Posterior cingulate gyrus (tissue), 11 donors: ENCODE results near the gene KRT74.

Source experiments
- DNase-seq, 10 donors: peaks; one replicate each; pipeline versions ENCODE4 v3.0.0 to v3.0.0-alpha.2; 2020 to 2021; ENCODE audit warnings: mixed read lengths in 3 of 10
- intact Hi-C: fragments of 100-400 bp; cut with DNase I; formaldehyde crosslinking; loops from one replicate; pipeline ENCODE4 v1.15.1; 2023

The KRT74 gene

DNA sequence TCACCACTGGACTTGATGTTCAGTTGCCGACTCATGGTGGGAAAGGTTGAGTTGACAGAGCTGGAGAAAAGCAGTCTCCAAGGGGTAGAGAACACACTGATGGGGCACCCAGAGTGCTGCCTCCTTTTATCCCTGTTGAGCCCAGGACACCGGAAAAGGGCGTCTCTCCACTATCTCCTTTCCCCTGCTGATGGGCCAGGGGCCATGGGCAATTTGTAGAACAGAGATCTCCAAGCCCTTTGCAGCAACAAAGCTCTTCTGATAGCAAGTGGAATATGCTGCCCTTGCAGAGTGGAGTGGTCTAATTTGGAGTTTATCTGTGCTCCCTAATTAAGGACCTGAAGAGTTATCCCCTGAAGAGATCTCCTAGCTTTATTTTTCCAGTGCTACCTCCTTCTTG lies at the start of gene KRT74:
KRT74 (minus strand) TSS at position 101 of the 400 bp plus-strand sequence; CDS start at position 35, 66 bp downstream.
- intact Hi-C loops = no loop called here
- no peak for DNase-seq

DNA sequence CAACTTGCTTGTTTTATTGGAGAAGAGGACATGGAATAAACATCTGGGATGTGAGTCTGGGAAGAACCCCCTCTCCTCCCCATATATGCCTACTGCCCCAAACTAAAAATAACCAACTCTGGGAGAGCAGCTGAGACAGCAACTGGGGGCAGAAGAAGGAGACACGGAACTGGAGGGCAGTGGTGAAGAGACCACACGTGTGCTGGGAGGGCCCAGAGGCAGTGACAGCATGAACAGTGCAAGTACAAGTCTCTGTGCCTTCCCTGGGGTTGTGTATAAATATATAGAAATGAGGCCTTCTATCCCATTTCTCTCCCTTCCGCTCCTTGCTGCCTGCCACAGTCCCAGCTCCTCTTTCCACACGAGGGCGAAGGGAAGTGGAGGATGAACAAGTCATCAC lies 48.7 kb upstream of the KRT74 start:
- no peak for DNase-seq
- intact Hi-C loops = no loop called here

DNA sequence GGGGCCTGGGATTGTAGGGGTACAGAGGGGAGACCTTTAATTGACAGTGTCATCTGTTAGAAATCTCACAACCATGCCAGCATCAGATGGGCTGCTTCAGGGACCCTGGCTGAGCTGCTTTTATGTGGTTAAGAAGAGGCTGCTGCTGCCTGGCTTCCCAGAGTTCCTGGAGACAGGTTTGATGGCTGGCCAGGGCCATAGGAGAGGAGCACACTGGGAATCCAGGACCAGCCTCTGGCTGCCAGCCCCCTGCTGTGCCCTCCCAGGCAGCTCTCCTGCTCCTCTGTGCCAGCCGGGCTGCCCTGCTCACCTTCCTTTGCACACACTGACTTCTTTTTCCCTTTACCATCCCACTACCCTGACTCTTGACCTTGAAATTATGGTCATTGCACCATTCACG lies 45.2 kb upstream of the KRT74 start:
- DNase-seq = no peak
- intact Hi-C loops = no loop called here

DNA sequence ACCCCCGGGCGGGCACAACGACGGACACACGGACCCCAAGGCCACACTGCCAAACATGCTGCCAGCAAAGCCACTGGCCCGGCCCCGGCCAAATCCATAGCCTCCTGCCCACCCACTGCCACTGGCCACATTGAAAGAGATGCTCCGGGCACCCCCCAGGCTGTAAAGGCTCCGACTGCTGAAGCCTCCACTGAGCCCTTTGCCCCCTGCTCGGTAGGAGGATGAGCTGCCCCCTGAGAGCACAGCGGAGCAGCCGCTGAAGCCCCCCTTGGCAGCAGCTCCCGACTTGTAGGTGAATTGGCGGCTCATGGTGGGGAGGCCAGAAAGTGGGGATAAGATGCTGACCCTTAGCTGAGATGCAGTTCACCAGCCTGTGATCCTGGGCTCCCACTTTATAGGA lies 44.6 kb upstream of the KRT74 start, which contains the start of gene KRT73:
KRT73 (minus strand) TSS at position 344 of the 400 bp plus-strand sequence; CDS start at position 309, 35 bp downstream.
- intact Hi-C loops = no loop called here
- DNase-seq = no peak

DNA sequence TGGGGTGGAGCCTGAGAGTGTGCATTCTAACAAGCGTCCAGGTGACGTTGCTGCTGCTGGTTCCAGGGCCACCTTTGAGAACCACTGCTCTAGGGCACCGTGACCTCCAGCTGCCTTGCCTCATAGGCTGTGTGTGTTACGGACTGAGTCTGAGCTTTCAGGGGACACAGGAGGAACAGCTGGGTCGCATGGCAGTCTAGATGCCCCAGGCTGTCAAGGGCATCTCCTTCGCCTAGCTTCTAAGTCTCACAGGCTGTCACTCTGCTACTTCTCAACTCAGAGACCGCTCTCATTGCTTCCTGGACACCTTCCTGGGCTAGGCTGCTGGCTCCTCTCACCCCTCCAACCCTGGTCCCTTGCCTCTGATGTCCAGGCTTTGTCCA lies 43.8 kb upstream of the KRT74 start:
- DNase-seq = no peak
- intact Hi-C loops = no loop called here

DNA sequence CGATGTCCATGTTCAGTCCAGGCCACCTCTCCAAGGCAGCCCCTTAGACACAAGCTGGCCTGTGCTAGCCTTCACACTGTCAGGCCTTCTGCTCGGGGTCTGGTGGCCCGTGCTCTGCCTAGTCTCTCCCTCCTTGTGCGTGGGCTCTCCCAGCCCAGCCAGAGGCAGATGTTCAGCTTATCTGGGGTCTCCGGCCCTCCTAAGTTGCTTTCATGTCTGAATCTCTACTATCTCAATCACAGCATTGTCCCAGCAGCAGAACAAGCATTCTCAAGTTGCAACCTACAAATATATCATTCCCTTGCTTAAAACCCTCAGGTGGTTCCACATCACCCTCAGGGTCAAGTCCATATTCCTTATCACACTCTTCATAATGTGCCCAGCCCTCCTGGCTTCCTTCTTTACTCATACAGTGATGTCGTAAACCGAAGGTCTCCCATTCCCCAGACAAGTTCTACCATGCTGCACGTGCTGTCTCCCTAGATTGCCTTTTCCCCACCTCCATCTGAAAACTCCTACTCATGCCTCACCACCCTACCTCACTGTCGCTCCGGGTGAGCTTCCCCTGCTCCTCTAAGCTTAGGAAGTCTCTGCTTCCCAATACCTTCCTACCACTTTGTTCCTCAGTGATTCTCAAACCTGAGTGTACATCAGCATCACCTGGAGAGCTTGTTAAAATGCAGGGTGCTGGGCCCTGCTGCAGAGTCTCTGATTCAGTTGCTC lies 43.2 kb upstream of the KRT74 start:
- intact Hi-C loops = no loop called here
- DNase-seq = no peak

DNA sequence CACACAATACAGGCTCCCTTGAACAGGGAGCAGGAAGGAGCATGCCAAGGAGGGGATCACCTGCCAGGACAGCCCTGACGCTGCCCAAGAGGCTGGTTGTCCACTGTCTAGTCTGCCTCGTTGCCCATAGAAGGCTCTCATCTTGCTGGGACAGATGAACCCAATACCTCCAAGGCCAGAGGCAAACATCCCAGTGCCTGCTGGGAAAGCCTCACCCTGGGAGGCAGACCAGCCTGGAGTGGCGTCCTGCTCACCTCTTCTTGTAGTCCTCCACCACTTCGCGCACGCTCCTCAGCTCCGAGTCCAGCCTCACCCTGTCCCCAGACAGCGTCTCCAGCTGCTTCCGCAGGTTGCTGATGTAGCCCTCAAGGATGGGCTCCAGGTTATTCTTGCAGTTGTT lies 42.3 kb upstream of the KRT74 start:
- DNase-seq = no peak
- intact Hi-C loops = no loop called here

DNA sequence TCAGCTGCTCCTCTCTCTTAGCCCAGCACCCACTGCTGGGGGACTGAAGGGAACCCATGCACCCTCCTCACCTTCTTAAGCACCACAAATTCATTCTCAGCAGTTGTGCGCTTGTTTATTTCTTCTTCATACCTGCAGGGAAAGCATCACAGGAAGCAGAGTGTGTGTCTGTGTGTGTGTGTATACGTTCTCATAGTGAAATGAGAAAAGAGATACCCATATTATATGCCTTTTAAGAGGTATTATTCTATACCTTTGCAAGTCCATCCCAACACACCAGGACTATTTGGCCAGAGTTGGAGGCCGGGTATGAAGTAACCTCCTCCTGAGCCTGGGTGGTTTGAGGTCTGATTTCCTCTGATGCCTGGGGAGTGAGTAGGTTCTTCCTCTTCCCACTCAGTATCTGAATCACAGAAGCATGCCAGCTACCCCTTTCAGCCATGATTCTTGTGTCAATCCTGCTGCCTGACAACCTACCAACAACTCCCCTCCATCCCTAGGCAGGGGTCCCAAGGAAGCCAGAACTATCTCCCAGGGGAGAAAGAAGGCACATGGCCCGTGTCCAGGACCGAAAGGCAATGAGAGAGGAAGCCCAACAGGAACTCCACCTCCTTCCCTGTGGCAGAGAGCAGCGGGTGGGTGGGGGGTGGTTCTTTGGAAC lies 41.7 kb upstream of the KRT74 start:
- intact Hi-C loops = no loop called here
- no peak for DNase-seq

DNA sequence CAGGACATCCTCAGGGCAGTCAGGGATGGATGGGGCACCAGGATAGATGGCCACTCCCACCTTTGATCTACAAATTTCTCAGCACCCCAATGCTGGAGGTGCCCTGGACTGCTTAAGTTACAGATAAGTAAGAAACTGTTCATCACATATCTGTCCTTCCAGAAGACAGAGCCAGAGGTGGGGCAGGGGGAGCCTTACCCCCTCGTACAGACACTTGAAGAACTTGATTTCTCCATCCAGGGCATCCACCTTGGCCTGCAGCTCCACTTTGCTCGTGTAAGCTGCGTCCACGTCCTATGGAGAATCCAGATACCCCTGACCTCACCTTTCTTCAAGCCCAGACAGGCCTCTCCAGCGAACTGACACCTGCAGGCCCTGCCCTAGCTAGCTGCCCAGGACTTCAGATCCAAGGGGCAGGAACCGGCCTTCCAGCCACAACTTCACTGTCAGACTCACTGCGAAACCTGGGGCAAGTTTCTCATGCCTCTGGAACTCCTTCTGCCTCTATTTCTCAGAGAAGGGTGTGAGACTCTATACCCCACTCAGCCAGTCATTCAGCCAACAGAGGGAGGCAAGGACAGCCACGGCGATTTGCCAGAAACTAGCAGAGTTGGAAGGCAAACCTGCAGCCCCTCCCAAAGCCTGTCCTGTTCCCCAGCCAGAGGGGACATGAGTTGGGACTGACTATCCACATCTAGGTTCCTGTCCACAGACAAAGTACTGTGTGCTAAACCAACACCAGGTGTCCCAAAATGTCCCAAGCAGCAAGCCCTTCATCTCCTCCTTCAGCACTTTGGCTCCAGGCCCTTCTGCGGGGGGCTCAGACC lies 41.0 kb upstream of the KRT74 start:
- DNase-seq = no peak
- intact Hi-C loops = no loop called here

DNA sequence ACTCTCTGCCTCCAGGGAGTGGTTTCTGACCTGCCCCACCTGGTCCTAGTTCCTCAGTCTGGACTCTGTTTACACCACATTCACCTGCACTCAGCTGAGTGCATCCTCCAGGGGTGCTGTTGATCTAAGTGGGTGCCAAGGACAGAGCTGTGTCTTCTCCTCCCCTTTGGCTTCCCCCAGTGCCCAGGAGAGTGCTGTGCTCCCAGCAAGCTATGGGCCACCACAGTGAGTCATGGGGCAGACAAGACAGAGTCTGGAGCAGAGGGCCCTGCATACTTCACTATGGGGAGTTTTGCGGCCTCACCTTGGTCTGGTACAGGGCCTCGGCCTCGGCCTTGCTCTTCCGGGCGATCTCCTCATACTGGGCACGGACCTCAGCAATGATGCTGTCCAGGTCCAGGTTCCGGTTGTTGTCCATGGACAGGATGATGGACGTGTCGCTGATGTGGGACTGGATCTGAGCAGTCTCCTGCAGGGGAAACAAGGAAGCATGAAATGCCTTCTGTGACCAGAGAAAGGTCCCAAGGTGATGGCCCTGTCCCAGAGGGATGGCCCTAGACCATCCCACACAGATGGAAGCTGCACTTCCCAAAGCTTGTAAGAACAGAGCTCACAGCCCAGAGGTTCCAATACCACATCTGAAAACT lies 39.9 kb upstream of the KRT74 start:
- DNase-seq = no peak
- intact Hi-C loops = no loop called here

DNA sequence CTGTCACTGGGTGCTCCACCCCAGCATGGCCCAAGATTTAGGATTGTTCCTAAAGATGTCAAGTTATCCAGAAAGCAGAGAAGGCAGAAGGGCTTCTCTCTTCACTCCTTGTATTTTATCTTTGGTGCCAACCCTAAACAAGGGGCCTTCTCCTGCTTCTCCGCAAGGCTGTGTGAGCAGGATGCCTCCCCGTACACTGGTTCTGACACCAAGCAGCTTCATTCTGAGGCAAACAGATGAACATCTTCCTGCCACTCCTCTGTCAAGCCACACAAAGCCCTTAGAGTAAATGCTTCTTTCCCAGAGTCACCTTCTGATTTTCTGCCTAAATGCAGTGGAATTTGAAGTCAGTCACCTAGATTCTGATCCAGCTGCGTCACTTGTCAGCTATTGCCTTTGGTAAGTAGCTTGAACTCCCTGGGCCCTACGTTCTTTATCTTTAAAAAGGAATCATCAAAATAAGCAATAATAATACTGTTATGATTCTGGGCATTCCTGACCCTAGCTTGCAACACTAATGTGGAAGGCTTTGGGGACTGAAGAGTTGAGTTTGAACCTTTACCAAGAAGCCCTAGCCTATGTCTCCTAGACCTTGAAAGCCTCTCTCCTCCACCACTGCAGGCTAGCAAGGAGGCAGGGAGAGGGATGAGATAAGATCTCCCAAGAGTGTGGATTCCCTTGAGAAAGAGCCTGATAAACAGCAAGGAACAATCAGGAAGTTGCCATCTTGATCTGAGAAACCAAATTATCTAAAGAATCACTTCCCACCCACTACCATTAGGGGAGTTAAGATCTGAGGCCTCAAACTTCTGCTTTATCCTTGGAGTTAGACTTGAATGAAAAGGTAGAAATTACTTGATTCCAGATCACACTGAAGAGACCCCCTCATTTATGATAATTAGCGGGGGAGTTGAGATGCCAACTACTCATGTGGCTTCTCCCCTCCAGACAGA lies 39.1 kb upstream of the KRT74 start:
- intact Hi-C loops = no loop called here
- DNase-seq = no peak

DNA sequence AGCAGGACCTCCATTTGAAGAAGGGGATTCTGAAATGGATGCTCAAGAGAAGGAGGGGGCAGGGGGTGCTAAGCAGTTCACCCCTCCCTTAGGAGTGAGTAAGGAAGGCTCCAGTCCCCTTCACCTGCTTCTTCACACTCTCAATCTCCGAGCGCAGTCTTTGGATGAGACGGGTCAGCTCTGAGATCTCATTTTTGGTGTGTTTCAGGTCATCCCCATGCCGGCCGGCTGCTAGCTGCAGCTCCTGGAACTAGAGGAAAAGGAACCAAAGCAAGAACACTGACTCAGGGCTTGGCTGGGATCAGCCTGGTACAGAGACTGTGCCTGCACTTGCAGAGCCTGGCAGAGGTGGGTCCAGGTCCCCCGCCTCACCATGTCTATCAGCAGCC lies 37.4 kb upstream of the KRT74 start:
- intact Hi-C loops = no loop called here
- no peak for DNase-seq

DNA sequence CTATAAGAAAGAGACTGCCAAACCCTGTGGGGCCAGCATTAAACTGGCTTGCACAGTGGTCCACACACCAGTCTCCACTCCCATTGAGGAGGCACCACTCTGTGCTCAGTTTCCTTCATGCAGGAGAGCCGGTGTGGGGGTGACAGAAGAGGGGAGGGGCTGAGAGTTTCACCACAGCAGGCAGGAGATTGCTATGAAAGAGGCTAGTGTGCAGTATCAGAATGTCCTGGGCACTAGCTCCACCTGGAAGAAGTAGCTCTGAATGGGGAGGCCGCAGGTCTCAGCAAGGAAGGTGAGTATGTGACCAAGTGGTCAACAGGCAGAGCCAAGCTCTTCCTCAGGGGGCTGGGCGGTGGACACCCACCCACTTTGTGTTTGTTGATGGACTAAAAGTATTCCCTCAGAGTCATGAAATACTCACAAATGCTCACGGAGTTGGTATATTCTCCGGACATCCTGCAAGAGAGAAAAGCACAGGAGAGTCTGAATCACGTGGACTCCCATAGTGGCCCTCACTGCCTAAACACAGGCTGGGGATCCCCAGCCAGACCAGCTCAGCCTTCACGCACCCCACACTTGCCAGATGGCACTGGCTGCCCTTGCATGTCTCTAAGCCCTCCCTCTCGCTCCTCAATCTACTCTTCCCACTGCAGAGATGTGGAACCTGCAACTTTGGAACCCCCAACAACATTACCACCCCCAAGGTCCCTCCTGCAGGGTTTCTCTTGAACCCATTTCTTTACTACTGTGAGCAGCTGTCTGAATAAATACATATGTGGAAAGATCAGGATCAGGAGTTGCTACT lies 35.4 kb upstream of the KRT74 start:
- DNase-seq = no peak
- intact Hi-C loops = no loop called here

DNA sequence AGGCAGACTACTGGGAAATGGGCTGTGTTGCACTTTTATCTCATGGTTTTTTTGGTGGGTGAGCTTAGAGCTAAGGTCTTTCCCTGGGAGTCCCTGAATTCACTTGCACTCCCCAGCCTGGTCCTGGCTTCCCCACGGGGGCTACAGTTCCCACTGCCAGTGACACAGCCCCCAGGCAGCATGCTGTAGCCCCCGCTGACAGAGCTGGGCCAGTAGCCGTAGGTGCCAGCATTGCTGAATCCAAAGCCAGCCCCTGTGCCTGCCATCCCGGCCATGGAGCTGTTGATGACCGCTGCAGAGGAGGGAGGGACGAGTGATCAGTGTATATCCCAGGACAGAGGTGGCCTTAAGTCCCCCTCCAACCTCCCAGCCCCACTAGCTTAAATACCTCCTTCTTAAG lies 34.5 kb upstream of the KRT74 start:
- no peak for DNase-seq
- intact Hi-C loops = no loop called here

DNA sequence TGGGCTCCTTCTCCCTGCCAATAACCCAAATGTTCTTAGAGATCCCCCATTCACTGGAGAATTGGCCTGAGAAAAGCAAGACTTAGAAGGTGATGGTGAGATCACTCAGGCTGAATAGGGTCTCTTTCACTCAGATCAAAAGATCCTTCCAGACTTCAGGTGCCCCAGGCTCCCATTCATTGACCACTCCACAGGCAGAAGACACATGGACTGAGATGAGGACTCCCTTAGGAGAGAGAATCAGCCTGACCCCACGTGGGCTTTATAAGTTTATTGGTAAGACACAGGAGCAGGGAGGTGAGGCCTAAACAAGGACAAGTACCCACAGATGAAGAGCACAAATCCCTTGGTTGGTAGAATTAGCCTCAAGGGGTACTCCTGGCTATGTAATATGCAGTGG lies 33.7 kb upstream of the KRT74 start:
- no peak for DNase-seq
- intact Hi-C loops = no loop called here

DNA sequence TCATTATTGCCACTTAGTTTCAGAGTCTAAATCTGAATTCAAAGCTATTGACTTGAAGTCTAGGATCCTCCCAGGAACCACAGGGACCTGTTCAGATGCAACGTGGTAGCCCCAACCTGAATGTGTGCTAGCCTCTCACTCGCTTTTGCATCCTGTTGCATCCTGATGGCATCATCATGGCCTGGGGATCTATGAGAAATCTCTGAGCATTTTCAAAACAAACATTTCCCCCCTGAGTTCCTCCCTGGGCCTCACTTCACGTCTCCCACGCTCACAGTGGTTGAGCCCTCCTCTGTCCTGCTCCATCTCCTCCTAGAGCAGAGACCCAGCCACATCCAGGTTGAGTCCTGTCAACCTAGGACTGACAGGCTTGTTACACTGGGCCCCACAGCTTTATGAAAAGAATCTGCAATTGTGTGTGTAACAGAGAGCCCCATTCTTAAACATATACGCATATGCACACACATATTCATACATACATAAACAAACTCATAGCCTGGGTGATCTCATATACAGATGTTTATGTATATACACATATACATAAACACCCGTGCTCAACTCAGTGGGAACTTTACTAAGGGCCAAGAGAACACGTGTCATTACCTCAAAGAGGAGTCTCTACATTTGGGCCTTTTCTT lies 33.1 kb upstream of the KRT74 start:
- intact Hi-C loops = no loop called here
- no peak for DNase-seq

DNA sequence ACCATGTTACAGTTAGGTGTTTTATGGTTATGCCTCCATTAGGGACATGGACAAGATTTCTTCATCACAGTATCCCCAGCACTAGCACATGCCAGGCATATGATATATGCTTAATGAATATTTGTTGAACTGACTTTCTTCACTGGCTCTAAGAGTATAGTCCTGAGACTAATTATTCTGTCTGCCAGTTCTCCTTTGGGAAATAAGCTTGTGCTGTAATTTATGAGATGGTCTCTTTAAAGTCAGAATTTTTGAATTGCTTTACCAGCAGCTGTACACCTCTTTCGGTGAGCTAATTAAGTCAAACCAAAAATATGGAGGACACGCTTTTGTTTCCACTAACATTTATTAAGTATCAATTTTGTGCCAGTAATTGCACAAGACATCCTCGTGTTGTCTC lies 32.5 kb upstream of the KRT74 start:
- no peak for DNase-seq
- intact Hi-C loops = no loop called here

DNA sequence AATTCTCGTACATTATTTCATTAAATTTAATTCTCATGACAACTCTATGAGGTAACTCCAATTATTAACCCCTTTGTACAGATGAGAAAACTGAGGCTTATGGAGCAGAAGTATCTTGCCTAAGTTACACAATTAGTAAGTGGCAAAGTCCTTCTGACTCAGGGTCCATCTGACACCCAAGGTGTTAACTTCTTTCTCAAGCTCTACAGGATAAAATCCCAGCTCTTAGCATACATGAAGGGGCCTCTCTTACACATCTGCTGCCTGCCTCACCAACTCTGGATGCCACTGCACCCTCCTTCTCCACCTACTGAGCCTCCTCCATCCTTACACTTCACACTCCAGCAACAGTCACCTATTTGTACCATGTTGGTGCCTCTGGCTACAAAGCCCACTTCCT lies 31.9 kb upstream of the KRT74 start:
- no peak for DNase-seq
- intact Hi-C loops = no loop called here

DNA sequence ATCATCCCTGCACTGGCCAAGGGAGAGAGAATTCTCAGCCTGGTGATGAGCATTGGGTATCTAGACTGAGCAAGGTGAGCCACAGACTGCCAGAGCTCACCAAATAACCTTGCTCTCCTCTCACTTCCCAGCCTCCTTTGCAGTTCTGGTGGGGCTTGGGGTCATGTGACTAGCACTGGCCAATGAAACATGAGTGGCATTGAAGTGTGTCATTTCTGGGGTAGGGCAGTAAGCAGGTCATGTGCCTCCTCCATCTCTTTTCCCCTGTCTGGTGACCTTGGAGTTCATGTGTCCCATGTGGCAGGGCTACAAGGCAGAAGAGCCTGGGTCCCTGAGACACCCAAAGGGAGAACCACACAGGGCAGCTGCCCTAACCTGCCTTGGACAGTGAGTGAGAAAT lies 31.2 kb upstream of the KRT74 start:
- no peak for DNase-seq
- intact Hi-C loops = no loop called here
